Activated T-cell treated with anti-CD3 and anti-CD28 coated beads for 4 hours (primary cell): Measurements from ENCODE around the gene CFAP300.

ENCODE experiments used
- DNase-seq: peaks from one replicate; pipeline ENCODE4 v3.0.0-alpha.2; 2020

CFAP300 gene

DNA sequence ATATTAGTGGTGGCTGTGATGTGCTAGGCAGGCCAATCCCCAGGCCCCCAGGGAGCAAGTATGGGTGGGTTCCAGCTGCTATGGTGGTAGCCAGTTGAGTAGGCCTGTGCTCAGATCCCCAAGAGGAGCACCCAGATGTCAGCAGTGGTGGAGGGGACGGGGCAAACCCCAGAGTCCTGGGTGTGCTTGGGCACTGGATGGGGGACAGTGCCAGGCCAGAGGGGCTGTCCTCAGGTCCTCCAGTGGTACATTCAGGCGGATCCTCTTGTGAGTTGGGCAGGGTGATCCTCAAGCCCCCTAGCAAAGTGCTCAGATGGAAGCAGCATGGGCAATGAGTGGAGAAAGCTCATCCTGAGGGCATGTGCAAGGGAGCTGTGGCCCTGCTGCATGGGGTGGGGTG is 26.0 kb downstream of the CFAP300 start:
- DNase-seq, result no peak

DNA sequence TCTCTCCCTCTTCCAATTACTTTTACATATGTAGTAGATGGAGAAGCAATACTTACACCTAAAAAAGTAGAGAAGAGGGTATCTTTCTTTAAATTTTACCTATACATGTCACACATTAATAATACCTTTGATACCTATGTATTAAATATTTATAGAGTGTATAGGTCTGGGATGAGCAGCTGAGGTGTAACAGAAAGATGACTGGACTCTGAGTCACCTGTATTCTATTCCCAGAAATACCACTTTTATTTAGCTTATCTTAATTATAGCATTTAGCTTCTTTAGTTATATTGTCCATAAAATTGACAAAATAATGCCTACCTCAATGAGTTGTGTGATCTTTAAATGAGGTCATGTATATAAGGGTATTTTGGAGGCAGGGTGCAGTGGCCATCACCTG is 32.4 kb downstream of the CFAP300 start:
- no peak for DNase-seq

DNA sequence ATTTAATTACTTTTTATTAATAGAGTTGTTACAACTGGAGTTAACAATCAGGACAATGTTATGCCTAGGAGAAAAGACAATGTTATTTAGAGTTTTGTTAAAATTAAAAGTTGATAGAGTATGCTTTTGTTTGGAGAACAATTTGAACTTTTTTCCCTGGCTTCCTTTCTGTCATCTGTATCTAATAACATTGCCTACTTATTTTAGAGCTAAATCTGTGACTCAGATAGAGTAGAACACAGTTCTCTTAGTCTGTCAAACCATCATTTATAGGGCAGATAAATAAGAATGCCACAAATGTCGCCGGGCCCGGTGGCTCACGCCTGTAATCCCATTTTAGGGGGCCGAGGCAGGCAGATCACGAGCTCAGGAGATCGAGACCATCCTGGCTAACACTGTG is 34.1 kb downstream of the CFAP300 start:
- DNase-seq, result no peak

DNA sequence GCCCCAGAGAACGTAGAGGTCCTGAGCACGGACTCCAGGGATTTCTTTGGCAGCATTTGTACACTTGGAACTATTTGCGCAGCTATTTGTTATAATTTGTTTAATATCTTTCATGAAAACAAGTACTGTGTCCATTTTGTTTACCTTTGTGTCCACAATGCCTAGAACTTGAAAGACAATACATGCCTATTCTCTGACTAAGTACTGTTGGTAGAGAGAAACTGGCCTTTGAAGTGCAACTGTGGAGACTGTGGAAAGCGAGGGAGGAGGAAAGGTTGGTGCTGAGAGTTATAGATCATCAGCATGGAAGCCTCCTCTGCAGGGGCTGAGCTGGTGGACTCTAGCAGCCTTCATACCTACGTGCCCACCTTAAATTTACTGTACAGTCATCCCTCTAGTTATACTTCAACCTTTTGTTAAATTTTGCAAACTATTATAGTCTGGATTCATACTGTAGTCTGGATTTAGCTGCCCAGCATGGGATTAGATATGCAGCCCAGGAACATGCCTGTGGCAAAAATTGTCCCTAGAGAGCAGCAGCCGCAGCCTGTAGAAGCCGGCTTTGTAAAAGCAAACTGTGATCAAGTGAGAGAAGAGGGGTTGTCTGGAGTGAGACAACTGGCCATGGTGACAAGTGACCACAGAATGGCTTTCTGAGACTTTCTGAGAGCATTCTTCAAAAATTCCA is 38.8 kb downstream of the CFAP300 start:
- DNase-seq, result no peak

DNA sequence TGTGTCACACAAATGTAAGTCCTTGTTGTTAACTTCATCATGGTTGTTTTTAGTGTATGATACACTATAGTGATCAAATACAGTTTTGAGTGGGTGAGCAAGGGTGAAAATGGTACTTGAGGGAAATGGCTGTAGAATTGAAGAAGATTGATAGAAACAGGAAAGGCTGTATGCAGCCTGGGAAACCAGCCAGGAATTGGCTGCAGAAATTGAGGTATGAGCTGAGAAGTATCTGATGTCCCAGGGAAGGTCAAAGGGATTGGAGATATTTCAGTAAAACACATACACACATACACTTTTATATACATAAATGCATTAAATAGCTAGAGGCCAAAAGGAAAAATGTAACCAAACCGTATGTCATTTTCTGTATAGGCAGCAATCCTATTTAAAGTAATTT is 49.9 kb downstream of the CFAP300 start:
- DNase-seq, result no peak

DNA sequence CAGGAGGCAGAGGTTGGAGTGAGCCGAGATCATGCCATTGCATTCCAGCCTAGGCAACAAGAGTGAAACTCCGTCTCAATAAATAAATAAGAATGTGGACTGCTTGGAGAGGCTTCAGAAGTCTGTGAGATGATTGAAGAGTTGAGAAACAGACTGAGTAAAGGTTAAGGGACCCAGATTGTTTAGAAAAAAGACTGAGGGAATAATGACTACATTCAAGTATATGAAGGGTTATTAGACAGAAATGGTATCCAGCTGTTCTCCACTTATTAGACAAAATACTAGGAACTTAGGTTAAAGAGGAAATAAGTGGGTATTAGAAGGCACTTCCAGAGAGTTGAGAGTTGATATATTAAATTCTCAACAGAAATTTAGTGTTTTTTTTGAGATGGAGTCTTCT is 52.5 kb downstream of the CFAP300 start:
- no peak for DNase-seq

DNA sequence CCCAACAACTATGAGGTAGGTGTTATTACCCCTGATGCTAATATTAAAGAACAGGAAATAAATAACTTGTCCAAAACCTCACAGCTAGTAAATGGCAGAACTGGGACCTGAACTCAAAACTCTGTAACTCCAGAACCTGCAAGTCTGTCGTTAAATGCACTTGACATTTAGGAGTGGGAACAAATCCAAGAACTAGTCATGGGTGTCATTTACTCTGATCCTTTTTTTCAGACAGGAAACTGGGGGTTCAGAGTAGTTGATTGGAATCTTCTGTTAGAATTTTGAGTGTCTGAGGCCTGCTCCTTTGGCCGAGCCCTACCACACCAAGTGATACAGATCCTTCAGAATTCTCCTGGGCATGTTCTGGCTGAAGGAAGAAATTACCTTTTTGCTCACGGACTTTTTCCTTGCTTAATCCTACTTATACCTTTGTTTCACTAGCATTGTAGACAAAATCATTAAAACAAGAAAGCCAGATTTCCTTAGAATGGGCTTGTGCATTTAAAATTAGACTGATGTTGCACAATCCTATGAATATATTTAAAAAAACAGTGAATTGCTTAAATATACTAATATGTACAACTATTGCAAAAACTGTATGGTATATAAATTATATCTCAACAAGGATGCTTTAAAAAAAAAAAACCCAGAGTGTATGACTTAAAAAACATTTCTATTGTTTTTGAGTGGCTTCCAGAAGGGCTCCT is 61.6 kb downstream of the CFAP300 start:
- no peak for DNase-seq

DNA sequence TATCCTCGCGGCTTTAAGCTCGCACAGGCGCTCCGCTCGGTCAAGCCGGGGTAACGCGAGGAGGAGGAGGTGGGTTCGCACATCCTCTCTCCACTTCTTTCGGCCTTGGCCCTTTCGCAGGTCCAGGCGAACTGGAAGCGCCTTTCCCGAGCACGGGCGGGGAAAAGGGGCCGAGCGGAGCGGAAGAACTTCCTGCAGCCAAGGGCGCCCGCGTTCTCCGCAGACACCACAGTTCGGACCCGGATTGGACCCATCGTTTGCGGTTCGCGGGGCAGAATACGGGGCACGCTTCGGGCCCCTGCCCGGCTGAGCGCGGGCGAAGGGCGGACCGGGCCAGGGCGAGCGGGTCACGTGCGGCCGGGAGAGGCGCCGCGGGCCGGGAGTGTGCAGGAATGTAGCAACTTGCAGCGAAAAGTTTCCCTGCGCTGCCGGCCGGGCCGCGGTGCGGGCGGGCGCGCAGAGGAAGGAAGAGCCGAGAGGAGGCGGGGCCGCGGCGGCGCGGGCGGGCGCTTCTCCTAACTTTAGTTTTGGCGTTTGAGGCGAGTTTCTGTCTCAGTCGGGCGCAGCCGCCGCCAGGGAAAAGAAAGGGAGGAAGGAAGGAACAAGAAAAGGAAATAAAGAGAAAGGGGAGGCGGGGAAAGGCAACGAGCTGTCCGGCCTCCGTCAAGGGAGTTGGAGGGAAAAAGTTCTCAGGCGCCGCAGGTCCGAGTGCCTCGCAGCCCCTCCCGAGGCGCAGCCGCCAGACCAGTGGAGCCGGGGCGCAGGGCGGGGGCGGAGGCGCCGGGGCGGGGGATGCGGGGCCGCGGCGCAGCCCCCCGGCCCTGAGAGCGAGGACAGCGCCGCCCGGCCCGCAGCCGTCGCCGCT is 62.9 kb downstream of the CFAP300 start, which contains the start of gene YAP1:
Gene YAP1, plus strand, starts transcription at position 552 of the 865 bp plus-strand sequence. CDS start 402 bp downstream, outside the sequence.
- peak; percentile 50 for DNase-seq

DNA sequence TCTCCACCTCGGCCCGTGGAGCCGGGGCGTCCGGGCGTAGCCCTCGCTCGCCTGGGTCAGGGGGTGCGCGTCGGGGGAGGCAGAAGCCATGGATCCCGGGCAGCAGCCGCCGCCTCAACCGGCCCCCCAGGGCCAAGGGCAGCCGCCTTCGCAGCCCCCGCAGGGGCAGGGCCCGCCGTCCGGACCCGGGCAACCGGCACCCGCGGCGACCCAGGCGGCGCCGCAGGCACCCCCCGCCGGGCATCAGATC is 63.4 kb downstream of the CFAP300 start:
- DNase-seq, result no peak

DNA sequence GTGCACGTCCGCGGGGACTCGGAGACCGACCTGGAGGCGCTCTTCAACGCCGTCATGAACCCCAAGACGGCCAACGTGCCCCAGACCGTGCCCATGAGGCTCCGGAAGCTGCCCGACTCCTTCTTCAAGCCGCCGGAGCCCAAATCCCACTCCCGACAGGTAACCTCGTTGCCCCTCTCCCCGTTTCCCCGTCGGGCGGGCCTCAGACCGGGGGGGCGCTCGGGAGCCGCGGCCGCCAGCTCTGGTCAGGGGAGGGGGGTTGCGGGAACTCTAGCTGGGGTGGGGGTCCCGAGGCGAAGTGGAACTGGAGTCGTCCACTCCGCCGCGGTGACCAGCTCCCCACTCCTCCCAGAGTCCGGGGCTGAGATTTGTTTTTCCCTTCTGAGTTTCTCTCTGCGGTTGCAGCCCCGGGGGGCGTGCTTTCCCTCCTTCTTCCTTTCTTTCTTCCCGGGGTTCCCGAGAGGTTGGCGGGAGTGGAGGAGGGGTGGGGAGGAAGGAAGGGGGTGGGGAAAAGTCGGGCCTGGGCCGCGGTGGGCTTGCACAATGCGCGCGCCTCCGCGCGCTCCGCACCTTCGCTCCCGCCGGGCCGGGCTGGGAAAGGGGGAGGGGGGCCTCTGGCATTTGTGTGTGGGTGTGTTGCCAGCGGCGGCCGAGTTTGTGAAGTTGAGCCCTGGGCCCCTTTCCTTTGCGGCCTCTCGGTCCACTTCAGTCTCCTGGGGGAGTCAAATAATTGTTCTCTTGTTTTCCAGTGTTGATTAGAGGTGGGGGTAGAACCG is 64.0 kb downstream of the CFAP300 start:
- no peak for DNase-seq

DNA sequence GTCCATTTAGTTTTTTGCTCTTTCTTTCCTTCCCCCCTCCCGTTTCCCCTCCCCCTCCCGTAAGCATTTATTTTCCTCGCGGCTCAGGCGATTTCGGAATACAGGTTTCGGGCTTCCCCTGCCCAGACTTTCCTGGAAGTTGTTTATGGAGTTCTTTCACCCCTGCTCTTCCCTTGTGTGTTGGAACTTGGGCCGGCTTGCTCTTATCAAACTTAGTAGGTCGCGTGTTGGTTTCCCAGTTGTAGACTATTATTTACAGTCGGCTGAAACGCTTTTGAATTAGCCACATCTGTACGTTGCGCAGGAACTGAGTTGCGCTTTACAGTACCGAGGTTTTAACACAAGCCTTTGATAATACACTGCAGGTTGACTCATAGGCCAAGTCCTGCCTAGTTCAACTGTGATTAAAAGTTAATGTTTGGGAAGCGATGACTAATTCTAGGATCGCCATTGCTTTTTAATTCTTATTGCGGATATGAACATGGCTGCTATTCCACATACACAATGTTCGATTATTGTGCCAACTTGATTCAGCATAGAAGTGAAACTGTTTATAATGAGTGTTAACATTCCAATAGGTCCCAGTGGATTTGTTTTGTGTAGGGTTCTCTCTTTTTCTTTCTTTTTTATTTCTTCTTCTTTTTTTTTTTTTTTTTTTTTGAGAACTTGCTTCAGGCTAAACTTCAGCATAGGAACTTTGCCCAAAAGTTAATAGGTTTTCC is 64.7 kb downstream of the CFAP300 start:
- DNase-seq, result no peak

DNA sequence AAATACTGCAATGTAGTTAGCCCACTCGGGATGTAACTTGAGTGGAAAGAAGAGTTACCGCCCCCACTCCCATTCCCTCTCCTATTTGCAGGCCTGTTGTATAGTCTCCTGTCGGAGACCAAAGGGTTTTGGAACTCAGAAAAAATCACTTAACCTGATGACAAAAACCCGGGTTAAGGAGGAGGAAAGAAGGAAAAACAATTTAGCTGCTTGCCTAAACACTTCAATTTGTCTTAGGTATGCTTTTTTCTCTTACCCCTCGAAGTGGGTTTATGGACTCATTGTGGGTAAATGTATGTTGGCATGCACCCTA is 65.2 kb downstream of the CFAP300 start:
- DNase-seq, result no peak

DNA sequence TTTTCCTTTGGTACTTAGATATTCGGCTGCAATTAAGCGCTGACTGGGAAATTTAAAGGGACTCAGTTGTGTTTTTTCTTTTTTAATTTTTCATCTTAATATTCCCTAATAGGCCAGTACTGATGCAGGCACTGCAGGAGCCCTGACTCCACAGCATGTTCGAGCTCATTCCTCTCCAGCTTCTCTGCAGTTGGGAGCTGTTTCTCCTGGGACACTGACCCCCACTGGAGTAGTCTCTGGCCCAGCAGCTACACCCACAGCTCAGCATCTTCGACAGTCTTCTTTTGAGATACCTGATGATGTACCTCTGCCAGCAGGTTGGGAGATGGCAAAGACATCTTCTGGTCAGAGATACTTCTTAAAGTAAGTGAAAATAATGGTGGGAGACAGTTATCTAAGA is 66.8 kb downstream of the CFAP300 start:
- DNase-seq, result no peak

DNA sequence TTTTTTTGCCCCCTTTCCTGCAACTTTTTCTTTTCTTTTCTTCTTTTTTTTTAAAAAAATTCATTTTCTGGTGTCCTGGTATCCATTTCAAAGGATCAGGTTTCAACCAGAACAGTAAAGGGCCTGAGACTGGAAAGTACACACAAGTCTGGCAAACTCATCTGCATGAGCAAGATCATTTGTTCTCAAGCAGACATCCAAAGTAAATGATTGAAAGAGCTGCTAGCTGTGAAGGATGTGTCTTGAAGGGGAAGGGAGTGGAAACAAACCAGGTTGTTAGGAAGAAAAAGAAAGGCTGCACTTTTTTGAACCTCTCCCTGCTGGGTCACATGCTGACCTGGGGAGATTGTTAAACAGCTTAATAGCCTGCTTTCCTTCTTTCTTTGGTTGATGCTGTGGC is 68.3 kb downstream of the CFAP300 start:
- no peak for DNase-seq

DNA sequence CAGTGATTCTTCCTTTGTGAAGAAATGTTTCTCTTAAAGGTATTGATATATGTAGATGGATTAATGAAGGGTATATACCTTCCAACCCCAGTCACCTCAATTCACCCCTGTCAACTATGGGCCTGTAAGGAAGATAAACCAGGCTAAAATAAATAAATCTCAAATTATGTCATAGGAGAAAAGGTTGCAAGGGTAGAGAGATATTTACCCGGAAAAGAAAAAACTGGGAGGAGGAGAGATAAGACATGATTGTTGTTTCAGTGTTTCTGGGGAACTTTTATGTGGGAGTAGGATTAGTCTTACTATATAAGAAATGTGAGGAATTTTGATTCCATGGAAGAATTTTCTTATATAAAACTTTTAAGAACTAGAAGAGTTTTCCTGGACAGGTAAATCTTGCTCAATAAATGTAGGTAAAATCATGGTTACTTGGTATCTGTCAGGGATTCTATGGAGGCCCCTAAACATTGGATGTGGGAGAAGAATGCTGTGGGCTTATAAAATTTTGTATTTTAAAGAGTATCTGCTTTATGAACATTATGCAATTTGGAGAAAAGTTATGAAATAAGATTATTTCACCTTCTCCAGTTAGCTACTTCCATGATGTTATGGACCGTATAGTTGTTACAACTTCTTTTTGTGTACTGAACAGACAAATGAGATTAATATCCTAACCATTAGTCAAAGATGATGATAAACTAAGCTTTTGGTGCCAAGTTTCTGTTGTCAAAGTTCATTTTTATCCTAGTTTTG is 69.4 kb downstream of the CFAP300 start:
- no peak for DNase-seq

DNA sequence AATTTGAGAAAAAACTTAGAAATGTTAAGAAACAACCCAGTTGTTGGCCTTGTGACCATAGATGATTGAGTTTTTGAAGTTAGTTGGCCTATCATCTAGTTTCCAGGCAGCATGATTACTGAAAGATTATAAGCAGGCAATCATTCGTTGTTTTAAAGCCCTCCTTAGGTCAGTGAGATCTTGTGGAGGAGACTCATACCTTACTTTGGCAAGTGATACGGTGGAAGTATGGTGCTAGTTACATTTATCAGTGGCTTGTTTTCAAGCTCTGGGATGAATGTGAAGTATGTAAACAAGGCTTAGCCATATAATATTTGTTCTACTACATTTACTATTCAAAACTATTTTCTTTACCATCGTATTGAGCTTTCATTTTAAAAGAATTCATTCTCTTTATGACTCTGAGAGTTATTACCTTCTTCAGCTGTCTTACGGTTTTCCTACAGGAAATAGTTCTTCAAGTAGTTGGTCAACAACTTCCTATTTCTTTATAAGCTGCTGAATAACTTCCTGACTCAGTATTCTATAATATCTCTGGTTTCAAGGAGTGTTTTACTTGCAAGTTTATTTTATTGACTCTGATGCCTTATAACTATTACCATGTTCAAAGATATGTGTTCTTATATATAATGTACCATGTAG is 70.4 kb downstream of the CFAP300 start:
- DNase-seq, result no peak

DNA sequence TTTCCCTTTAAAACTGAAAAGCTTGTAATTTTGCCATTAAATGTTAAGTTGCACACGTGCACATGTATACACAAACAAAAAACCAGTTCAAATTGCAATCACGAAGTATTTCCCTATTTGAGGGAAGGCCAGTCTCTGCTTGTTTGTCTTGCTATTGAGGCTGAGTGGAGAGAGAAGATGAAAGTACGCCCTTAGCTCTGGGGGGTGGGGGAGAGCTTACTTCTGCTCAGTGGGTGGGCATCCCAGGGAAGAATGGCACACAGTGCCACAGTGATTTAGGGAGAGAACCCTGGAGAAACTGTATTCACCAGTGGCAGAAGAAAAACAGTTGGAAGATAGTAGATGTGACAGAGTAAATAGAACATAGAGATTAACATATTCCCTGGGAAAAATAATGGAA is 71.7 kb downstream of the CFAP300 start:
- DNase-seq, result no peak

DNA sequence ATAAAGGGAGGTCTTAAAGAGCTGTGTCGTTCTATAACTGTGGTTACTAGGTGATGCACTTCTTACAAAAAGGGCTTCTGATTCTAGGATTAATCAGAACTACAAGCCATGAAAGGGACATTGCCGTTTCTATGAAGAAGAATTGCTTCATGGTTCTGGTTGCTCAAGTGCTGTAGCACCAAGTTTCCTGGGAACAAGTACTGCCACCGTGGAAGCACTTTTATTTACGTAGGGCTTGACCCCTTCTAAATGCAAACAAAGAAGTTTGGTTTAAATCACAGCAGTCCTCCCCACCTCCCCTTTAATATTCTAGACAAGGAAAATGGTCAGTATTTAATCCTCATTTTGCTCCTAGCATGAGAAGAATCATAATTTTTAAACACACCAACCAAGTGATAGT is 72.8 kb downstream of the CFAP300 start:
- no peak for DNase-seq

DNA sequence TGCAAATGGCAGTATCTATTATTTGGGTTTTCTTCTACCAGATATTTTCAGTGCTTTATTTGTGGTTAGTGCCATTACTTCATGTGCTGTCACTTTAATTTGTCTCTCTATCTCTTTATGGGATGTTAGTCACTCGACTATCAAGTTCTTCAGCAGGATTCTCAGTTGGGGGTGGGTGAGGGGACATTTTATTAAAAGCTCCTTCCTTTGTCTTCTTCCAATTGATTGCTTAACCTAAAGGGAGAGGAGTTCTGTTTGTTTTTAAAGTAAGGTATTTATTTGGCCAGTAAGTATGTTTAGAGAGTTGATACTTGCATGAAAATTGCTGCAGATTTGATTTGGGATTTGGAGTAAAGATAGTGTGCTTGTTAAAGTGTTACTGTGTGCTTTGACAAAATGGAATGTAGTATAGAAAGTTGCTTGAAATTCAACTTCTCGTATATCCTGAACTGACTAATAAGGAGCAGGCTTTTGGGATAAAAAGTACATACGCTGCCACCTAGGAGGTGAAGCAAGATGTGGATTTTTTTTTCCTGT is 73.3 kb downstream of the CFAP300 start:
- no peak for DNase-seq

DNA sequence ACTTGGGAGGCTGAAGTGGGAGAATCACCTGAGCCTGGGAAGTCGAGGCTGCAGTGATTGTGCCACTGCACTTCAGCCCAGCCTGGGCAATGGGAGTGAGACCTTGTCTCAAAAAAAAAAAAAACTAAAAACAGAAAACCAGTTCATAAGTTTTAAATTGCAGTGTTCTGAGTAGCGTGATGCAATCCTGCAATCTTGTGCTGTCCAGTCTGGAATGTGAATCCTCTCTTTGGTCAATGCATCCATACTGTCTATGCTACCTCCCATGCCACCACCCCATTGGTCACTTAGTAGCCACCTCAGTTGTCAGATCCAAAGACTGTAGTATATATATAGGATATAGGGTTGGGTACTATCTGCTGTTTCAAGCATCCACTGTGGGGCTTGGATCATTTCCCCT is 74.1 kb downstream of the CFAP300 start:
- no peak for DNase-seq
